ENCODE results near the gene KRTAP10-10.

GRCh38 chr21:44618909-44619308 lies 18.2 kb upstream of the KRTAP10-10 start:
- no peak for TF ChIP-seq ZNF224 (CRISPR knock-in tag; IDR thresholded peaks at IDR 0.05)
- TF ChIP-seq TOE1 (IDR thresholded peaks at IDR 0.05; ENCODE audit: borderline replicate concordance): no peak
- no peak for TF ChIP-seq TOE1 (CRISPR knock-in tag; IDR thresholded peaks at IDR 0.05; ENCODE audit: borderline replicate concordance, low read depth)
- no peak for TF ChIP-seq SREBF1 (IDR thresholded peaks at IDR 0.05; ENCODE audit: borderline replicate concordance, low read depth, low read length)

Data from K562 (cell line).